Measurements from ENCODE around the gene HS6ST2. TPM values are rescaled to one million over a fixed set of nuclear protein-coding genes. Genes with fewer than 3 reads are reported as not detected.
A peak's percentile ranks its signal among the peaks of the same experiment; 100 is the strongest.

Gene HS6ST2
- total RNA-seq, 1 donor = not detected

GRCh38 chrX:132999209-132999608 is 40.8 kb upstream of the HS6ST2 start:
- no peak for DNase-seq (ENCODE audit: insufficient read length, low spot score, missing footprints)
- TF ChIP-seq, protein P1, sequence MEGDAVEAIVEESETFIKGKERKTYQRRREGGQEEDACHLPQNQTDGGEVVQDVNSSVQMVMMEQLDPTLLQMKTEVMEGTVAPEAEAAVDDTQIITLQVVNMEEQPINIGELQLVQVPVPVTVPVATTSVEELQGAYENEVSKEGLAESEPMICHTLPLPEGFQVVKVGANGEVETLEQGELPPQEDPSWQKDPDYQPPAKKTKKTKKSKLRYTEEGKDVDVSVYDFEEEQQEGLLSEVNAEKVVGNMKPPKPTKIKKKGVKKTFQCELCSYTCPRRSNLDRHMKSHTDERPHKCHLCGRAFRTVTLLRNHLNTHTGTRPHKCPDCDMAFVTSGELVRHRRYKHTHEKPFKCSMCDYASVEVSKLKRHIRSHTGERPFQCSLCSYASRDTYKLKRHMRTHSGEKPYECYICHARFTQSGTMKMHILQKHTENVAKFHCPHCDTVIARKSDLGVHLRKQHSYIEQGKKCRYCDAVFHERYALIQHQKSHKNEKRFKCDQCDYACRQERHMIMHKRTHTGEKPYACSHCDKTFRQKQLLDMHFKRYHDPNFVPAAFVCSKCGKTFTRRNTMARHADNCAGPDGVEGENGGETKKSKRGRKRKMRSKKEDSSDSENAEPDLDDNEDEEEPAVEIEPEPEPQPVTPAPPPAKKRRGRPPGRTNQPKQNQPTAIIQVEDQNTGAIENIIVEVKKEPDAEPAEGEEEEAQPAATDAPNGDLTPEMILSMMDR (IDR thresholded peaks at IDR 0.05; ENCODE audit: extremely low read depth, low read depth, low read length) = no peak
- H3K27ac ChIP-seq (ENCODE audit: low read depth, low read length) = no peak overlapping the region
- H3K4me1 ChIP-seq (ENCODE audit: insufficient read depth, low read length) = no peaks in the 10 kb centered on the region
- no peaks in the 10 kb centered on the region for H4K20me1 ChIP-seq (ENCODE audit: insufficient read depth, low read length)
- no peak overlapping the region for H3K4me2 ChIP-seq (ENCODE audit: insufficient read depth, low read length)
- no peaks in the 10 kb centered on the region for H3K79me2 ChIP-seq (ENCODE audit: insufficient read depth, low read length)
- no peaks in the 10 kb centered on the region for H3K36me3 ChIP-seq (ENCODE audit: insufficient read depth, low read length)
- H3K4me3 ChIP-seq (ENCODE audit: insufficient read depth, low read length) = no peak overlapping the region
- no peak overlapping the region for H2AFZ ChIP-seq (ENCODE audit: low read length)
- H3K9me3 ChIP-seq (ENCODE audit: low read depth, low read length) = no peaks in the 10 kb centered on the region
- peaks cover 7% of the 10 kb centered on the region for H3K27me3 ChIP-seq (ENCODE audit: insufficient read depth, low read length)

DNA sequence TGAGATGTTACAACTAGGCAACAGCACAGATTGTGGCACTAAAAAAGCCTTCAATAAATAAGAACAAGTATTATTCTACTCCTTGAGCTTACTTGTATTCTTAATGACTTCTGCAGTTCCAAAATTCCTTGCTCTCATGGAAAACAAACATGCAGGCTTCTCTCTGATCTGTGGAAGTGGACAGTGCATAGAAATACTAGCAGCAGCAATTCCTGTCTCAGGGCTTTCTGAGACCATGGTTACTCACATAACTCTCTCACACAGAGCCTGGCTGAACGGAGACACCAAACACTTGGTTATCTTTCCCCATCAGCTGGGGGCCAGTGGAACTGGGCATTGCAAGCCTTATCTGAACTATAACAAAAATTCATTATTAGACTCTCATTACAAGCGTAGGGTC is 32.4 kb upstream of the HS6ST2 start:
- peak; percentile 3 for DNase-seq (ENCODE audit: insufficient read length, low spot score, missing footprints)

DNA sequence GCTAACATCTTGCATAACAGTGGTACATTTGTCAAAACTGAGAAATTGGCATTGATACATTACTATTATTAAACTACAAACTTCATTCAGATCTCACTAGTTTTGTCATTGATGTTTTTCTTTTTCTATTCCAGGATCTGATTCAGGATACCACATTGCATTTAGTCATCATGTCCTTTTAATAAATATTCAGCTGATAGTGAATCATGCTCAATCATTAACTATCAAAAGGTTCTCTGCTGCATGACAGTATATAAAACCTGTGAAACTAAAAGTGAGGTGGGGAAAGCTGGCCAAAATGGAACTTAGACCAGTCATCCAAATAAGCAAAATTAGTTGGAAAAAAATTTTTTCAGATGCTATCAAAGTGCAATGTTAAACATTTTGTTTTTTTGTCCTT is 28.1 kb upstream of the HS6ST2 start:
- Histone ChIP-seq H4K20me1 (ENCODE audit: insufficient read depth, low read length) (no peaks in the 10 kb centered on the region), H3K27me3 (ENCODE audit: insufficient read depth, low read length) (no peaks in the 10 kb centered on the region), H3K4me2 (ENCODE audit: insufficient read depth, low read length) (no peak overlapping the region), H3K9me3 (ENCODE audit: low read depth, low read length) (no peaks in the 10 kb centered on the region), H3K4me3 (ENCODE audit: insufficient read depth, low read length) (no peak overlapping the region), H2AFZ (ENCODE audit: low read length) (no peak overlapping the region), H3K4me1 (ENCODE audit: insufficient read depth, low read length) (no peaks in the 10 kb centered on the region), H3K36me3 (ENCODE audit: insufficient read depth, low read length) (no peaks in the 10 kb centered on the region), H3K27ac (ENCODE audit: low read depth, low read length) (no peak overlapping the region), H3K79me2 (ENCODE audit: insufficient read depth, low read length) (no peaks in the 10 kb centered on the region)
- no peak for DNase-seq (ENCODE audit: insufficient read length, low spot score, missing footprints)
- TF ChIP-seq, protein P1 (IDR thresholded peaks at IDR 0.05; ENCODE audit: extremely low read depth, low read depth, low read length) = no peak

More for the DNA sequence above, 32.4 kb upstream of the HS6ST2 start:
- Histone ChIP-seq H3K4me3 (ENCODE audit: insufficient read depth, low read length) (no peak overlapping the region), H3K27me3 (ENCODE audit: insufficient read depth, low read length) (no peaks in the 10 kb centered on the region), H3K4me1 (ENCODE audit: insufficient read depth, low read length) (no peaks in the 10 kb centered on the region), H3K36me3 (ENCODE audit: insufficient read depth, low read length) (no peaks in the 10 kb centered on the region), H2AFZ (ENCODE audit: low read length) (no peak overlapping the region), H4K20me1 (ENCODE audit: insufficient read depth, low read length) (no peaks in the 10 kb centered on the region), H3K9me3 (ENCODE audit: low read depth, low read length) (no peaks in the 10 kb centered on the region), H3K4me2 (ENCODE audit: insufficient read depth, low read length) (no peak overlapping the region), H3K79me2 (ENCODE audit: insufficient read depth, low read length) (no peaks in the 10 kb centered on the region), H3K27ac (ENCODE audit: low read depth, low read length) (no peak overlapping the region)
- TF ChIP-seq, protein P1 (IDR thresholded peaks at IDR 0.05; ENCODE audit: extremely low read depth, low read depth, low read length) = no peak

GRCh38 chrX:132984058-132984650 is 25.7 kb upstream of the HS6ST2 start:
- no peak overlapping the region for H3K27ac ChIP-seq (ENCODE audit: low read depth, low read length)
- H3K27me3 ChIP-seq (ENCODE audit: insufficient read depth, low read length) = no peaks in the 10 kb centered on the region
- H4K20me1 ChIP-seq (ENCODE audit: insufficient read depth, low read length) = no peaks in the 10 kb centered on the region
- TF ChIP-seq, protein P1 (IDR thresholded peaks at IDR 0.05; ENCODE audit: extremely low read depth, low read depth, low read length) = no peak
- no peak overlapping the region for H3K4me3 ChIP-seq (ENCODE audit: insufficient read depth, low read length)
- no peak for DNase-seq (ENCODE audit: insufficient read length, low spot score, missing footprints)
- H3K9me3 ChIP-seq (ENCODE audit: low read depth, low read length) = no peaks in the 10 kb centered on the region
- H3K4me1 ChIP-seq (ENCODE audit: insufficient read depth, low read length) = no peaks in the 10 kb centered on the region
- no peaks in the 10 kb centered on the region for H3K36me3 ChIP-seq (ENCODE audit: insufficient read depth, low read length)
- no peak overlapping the region for H3K4me2 ChIP-seq (ENCODE audit: insufficient read depth, low read length)
- H2AFZ ChIP-seq (ENCODE audit: low read length) = no peak overlapping the region
- no peaks in the 10 kb centered on the region for H3K79me2 ChIP-seq (ENCODE audit: insufficient read depth, low read length)
